Fibroblast of lung (primary cell): ENCODE measurements around the gene HERC3.

Experiments used
- CTCF ChIP-seq, 2 donors: IDR thresholded peaks in 1 of 2; conservative IDR thresholded peaks in 1 of 2; 1 replicate in 1 of 2; 2 replicates in 1 of 2; pipeline ENCODE4 v1.5.1; 2011 to 2012; ENCODE audit warnings: low read length in 2 of 2, control low read depth in 1 of 2, inconsistent platforms in 1 of 2, low read depth in 1 of 2, mild to moderate bottlenecking in 1 of 2
- EZH2 ChIP-seq: IDR thresholded peaks from 2 replicates; pipeline ENCODE4 v1.5.1; 2012; ENCODE audit warnings: low read length, control low read depth, mild to moderate bottlenecking; ENCODE audit errors: missing control alignments

- no peak for TF ChIP-seq CTCF (conservative IDR thresholded peaks at IDR 0.05 in 1 of 2, IDR thresholded peaks at IDR 0.05 in 1 of 2; ENCODE audit: low read depth in 1 of 2, low read length in 2 of 2)
- no peak for TF ChIP-seq EZH2
These were observed 30.8 kb downstream of the HERC3 start for GRCh38 chr4:88623097-88623496.
